GM23248 (cell line): Measurements from ENCODE around the gene IGF1R. TPM values are rescaled to one million over a fixed set of nuclear protein-coding genes. Genes with fewer than 3 reads are reported as not detected.

Experiments
- DNase-seq: peaks from one replicate; pipeline ENCODE4 v3.0.0-alpha.2; 2015
- H2AFZ ChIP-seq: fragments of 200-600 bp; sonication (generic); 2 replicates; pipeline ENCODE4 v1.6.1; 2016; ENCODE audit warnings: antibody characterized with exemption
- H3F3A ChIP-seq: fragments of 200-600 bp; sonication (generic); 2 replicates; pipeline ENCODE4 v1.6.1; 2016; ENCODE audit warnings: mild to moderate bottlenecking, antibody characterized with exemption, mixed run types; ENCODE audit not compliant: insufficient read depth
- H3K27ac ChIP-seq: fragments of 200-600 bp; sonication (generic); 2 replicates; pipeline ENCODE4 v1.5.1; 2016; ENCODE audit warnings: mild to moderate bottlenecking
- H3K27me3 ChIP-seq: fragments of 200-600 bp; sonication (generic); replicated peaks from 2 replicates; pipeline ENCODE4 v1.6.1; 2016; ENCODE audit warnings: mild to moderate bottlenecking; ENCODE audit not compliant: insufficient read depth
- H3K36me3 ChIP-seq: fragments of 200-600 bp; sonication (generic); 2 replicates; pipeline ENCODE4 v1.6.1; 2016; ENCODE audit warnings: low read depth, mild to moderate bottlenecking
- H3K4me1 ChIP-seq: fragments of 200-600 bp; sonication (generic); 2 replicates; pipeline ENCODE4 v1.6.1; 2016; ENCODE audit warnings: mild to moderate bottlenecking; ENCODE audit not compliant: insufficient read depth
- H3K4me2 ChIP-seq: fragments of 200-600 bp; sonication (generic); one replicate; pipeline ENCODE4 v1.6.1; 2016; ENCODE audit warnings: mild to moderate bottlenecking; ENCODE audit not compliant: unreplicated experiment
- H3K4me3 ChIP-seq: fragments of 200-600 bp; sonication (generic); 2 replicates; pipeline ENCODE4 v1.5.1; 2016; ENCODE audit warnings: mild to moderate bottlenecking
- H3K79me2 ChIP-seq: fragments of 200-600 bp; sonication (generic); 2 replicates; pipeline ENCODE4 v1.6.1; 2016; ENCODE audit warnings: mild to moderate bottlenecking; ENCODE audit not compliant: insufficient read depth
- H3K9ac ChIP-seq: fragments of 200-600 bp; sonication (generic); 2 replicates; pipeline ENCODE4 v1.6.1; 2016; ENCODE audit warnings: mild to moderate bottlenecking
- H3K9me2 ChIP-seq: fragments of 200-600 bp; sonication (generic); 2 replicates; pipeline ENCODE4 v1.6.1; 2016; ENCODE audit warnings: mixed run types, mild to moderate bottlenecking, moderate library complexity; ENCODE audit not compliant: insufficient read depth
- H3K9me3 ChIP-seq: fragments of 200-600 bp; sonication (generic); one replicate; pipeline ENCODE4 v1.6.1; 2017; ENCODE audit warnings: low read depth
- H4K20me1 ChIP-seq: fragments of 200-600 bp; sonication (generic); 2 replicates; pipeline ENCODE4 v1.6.0; 2016; ENCODE audit not compliant: insufficient read depth
- EZH2 ChIP-seq: fragments of 200-600 bp; sonication (generic); IDR thresholded peaks from 2 replicates; pipeline ENCODE4 v1.6.1; 2018; ENCODE audit warnings: antibody characterized with exemption, mild to moderate bottlenecking; ENCODE audit not compliant: insufficient read depth, poor library complexity, severe bottlenecking
- EZH2phosphoT487 ChIP-seq: fragments of 200-600 bp; sonication (generic); IDR thresholded peaks from 2 replicates; pipeline ENCODE4 v1.6.1; 2018; ENCODE audit warnings: antibody characterized with exemption, moderate library complexity, mild to moderate bottlenecking, low read depth; ENCODE audit not compliant: insufficient read depth
- WGBS, 2 experiments: methylation state at CpG; one replicate each; pipeline ENCODE4 v1.1.6; 2015 to 2017; ENCODE audit warnings: low lambda C conversion rate in 2 of 2, low coverage in 1 of 2; ENCODE audit errors: missing lambda C conversion rate in 2 of 2; 5-methylcytosine and 5-hydroxymethylcytosine counted together
- in situ Hi-C: fragments of 300-500 bp; cut with MboI; formaldehyde crosslinking; loops from 2 replicates; pipeline ENCODE4 v1.15.0; 2020
- polyA plus RNA-seq: library from polyadenylated mRNA; unstranded; fragments of >200 nt; fragmentation: Nextera tagmentation; extraction: Ambion mirVana; gene quantifications from 2 replicates; pipeline ENCODE4 v1.2.1, GENCODE V29; 2016
- total RNA-seq: library from RNA; depleted of rRNA; stranded (reverse); fragments of >200 nt; shearing (Covaris generic); gene quantifications from 2 replicates; pipeline ENCODE4 v1.2.3, GENCODE V29; 2014

The IGF1R gene
- total and polyA plus RNA-seq, 2 experiments from 2014 or later, result 22.0 to 48.6 TPM

GRCh38 chr15:98785807-98786621 is 137.7 kb downstream of the IGF1R start:
- Histone ChIP-seq H3K4me3 (no peak overlapping the region), H3F3A (peaks cover 13% of the 10 kb centered on the region; the same call in 1 of the 2 replicates), H2AFZ (no peak overlapping the region), H3K27ac (no peak overlapping the region), H3K4me2 (no peak overlapping the region), H4K20me1 (peaks cover 5% of the 10 kb centered on the region; the same call in 1 of the 2 replicates), H3K9ac (no peak overlapping the region), H3K9me3 (no peaks in the 10 kb centered on the region), H3K27me3 (no peaks in the 10 kb centered on the region), H3K36me3 (no peaks in the 10 kb centered on the region), H3K9me2 (no peaks in the 10 kb centered on the region), H3K4me1 (peaks cover 39% of the 10 kb centered on the region), H3K79me2 (peaks cover 100% of the 10 kb centered on the region)
- TF ChIP-seq EZH2phosphoT487 (no peak), EZH2 (no peak)
- DNase-seq, result no peak
- 94 to 95% methylated on average over 9 of the region's 9 CpGs for WGBS, 2 experiments
- in situ Hi-C loops, result no loop called here

DNA sequence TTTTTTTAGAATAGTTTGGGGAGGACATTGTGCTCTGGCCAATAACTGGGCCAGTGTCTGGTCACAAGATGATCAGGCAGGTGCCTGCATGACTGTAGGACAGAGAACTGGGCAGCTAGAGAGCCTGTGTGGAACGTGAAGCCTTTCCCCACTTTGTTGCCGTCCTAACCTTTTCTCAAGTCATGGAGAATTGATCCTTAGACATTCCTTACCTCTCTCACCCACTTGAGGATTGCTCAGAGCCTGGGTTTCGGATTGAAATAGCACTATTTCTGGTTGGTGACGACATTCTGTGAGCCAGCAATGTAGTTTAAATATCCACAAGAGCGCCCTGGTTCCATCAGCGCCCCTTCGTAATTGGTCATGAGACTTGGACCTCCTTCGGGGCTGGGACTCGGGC is 138.4 kb downstream of the IGF1R start:
- DNase-seq, result no peak
- no peaks in the 10 kb centered on the region for H3K27me3 ChIP-seq
- H2AFZ ChIP-seq, result no peak overlapping the region
- H3K4me3 ChIP-seq, result no peak overlapping the region
- no peaks in the 10 kb centered on the region for H3K9me3 ChIP-seq
- H3K4me1 ChIP-seq, result peaks cover 46% of the 10 kb centered on the region
- peaks cover 100% of the 10 kb centered on the region for H3K79me2 ChIP-seq
- WGBS, 2 experiments, result 97 to 98% methylated on average over 9 of the region's 9 CpGs
- H3K9me2 ChIP-seq, result no peaks in the 10 kb centered on the region
- H4K20me1 ChIP-seq, result peaks cover 6% of the 10 kb centered on the region; the same call in 1 of the 2 replicates
- no peak overlapping the region for H3K9ac ChIP-seq
- no peak overlapping the region for H3K4me2 ChIP-seq
- no peak overlapping the region for H3K27ac ChIP-seq
- no peaks in the 10 kb centered on the region for H3K36me3 ChIP-seq
- peaks cover 13% of the 10 kb centered on the region; the same call in 1 of the 2 replicates for H3F3A ChIP-seq
- in situ Hi-C loops, result no loop called here
- no peak for TF ChIP-seq EZH2
- no peak for TF ChIP-seq EZH2phosphoT487

GRCh38 chr15:98787194-98787593 is 138.9 kb downstream of the IGF1R start:
- H3K9me2 ChIP-seq, result no peaks in the 10 kb centered on the region
- in situ Hi-C loops, result no loop called here
- TF ChIP-seq EZH2 (no peak), EZH2phosphoT487 (no peak)
- H3K4me2 ChIP-seq, result peak overlapping the region; percentile 19
- no peak overlapping the region for H2AFZ ChIP-seq
- H3K9ac ChIP-seq, result no peak overlapping the region
- peaks cover 11% of the 10 kb centered on the region for H4K20me1 ChIP-seq
- no peaks in the 10 kb centered on the region for H3K36me3 ChIP-seq
- H3K79me2 ChIP-seq, result peaks cover 100% of the 10 kb centered on the region
- H3K4me3 ChIP-seq, result no peak overlapping the region
- DNase-seq, result peak; percentile 64
- H3K27me3 ChIP-seq, result no peaks in the 10 kb centered on the region
- no peaks in the 10 kb centered on the region for H3K9me3 ChIP-seq
- 67% methylated on average over 2 of the region's 2 CpGs for WGBS, 2 experiments
- H3F3A ChIP-seq, result peaks cover 14% of the 10 kb centered on the region; the same call in 1 of the 2 replicates
- no peak overlapping the region for H3K27ac ChIP-seq
- H3K4me1 ChIP-seq, result peaks cover 49% of the 10 kb centered on the region

DNA sequence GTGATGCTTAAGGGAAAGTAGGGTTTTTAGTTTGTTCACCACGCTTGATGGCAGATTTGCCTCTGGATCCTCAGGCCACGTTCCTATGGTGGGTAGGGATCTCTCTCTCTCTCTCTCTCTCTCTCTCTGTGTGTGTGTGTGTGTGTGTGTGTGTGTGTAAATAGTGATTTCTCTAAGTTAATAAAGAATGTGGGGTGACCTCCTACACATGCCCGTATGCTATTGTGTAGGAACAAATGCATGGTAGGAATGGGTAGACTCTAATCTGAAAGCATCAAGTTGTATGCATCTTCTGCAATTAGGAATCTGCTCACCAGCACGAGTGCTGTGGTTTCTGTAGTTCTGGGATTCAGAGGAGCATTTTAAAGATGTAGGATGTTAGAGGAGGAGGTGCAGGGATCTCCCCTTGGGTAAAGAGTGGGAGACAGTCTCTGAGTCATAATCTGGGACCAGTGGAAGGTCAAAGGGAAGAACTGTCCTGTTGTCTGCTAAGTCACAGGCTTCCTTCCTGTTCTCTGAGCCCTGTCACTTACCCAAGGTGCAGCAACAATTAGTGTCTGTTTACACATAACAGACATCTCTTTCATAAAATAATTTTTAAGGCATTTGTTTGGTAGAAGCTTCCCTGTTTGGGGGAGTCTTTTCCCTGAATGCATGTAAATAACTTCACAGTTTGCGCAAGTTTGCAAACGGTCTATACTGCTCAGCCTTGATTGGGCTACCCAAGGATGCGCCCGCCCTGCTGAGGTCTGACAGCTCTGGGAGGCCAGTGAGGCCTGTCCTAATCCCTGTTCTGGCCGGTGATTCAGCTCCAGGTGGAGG is 139.8 kb downstream of the IGF1R start:
- Histone ChIP-seq H3K79me2 (peaks cover 100% of the 10 kb centered on the region), H3K27me3 (no peaks in the 10 kb centered on the region), H3K9me3 (no peaks in the 10 kb centered on the region), H3K36me3 (no peaks in the 10 kb centered on the region), H3K9ac (no peak overlapping the region), H3K4me2 (peak overlapping the region; percentile 19), H4K20me1 (peaks cover 11% of the 10 kb centered on the region), H3K9me2 (no peaks in the 10 kb centered on the region), H3K4me3 (no peak overlapping the region), H3K27ac (no peak overlapping the region), H3F3A (peaks cover 17% of the 10 kb centered on the region; the same call in 1 of the 2 replicates), H2AFZ (no peak overlapping the region), H3K4me1 (peaks cover 50% of the 10 kb centered on the region)
- TF ChIP-seq EZH2, result no peak
- no peak for TF ChIP-seq EZH2phosphoT487
- DNase-seq, result no peak
- in situ Hi-C loops, result no loop called here
- WGBS, 2 experiments, result 76 to 77% methylated on average over 9 of the region's 9 CpGs
